Astrocyte (in vitro differentiated cells and primary cell): ENCODE results near the gene FCHO1.

Source experiments
- EZH2 ChIP-seq: IDR thresholded peaks from 2 replicates; pipeline ENCODE4 v1.6.1; 2012; ENCODE audit warnings: mild to moderate bottlenecking, low read length, inconsistent platforms; ENCODE audit not compliant: insufficient read depth
- TF ChIP-seq, protein P1 (sequence below): IDR thresholded peaks from 2 replicates; pipeline ENCODE4 v1.5.1; 2011; ENCODE audit warnings: low read depth, mild to moderate bottlenecking, inconsistent platforms, low read length, moderate library complexity; ENCODE audit not compliant: insufficient read depth

DNA sequence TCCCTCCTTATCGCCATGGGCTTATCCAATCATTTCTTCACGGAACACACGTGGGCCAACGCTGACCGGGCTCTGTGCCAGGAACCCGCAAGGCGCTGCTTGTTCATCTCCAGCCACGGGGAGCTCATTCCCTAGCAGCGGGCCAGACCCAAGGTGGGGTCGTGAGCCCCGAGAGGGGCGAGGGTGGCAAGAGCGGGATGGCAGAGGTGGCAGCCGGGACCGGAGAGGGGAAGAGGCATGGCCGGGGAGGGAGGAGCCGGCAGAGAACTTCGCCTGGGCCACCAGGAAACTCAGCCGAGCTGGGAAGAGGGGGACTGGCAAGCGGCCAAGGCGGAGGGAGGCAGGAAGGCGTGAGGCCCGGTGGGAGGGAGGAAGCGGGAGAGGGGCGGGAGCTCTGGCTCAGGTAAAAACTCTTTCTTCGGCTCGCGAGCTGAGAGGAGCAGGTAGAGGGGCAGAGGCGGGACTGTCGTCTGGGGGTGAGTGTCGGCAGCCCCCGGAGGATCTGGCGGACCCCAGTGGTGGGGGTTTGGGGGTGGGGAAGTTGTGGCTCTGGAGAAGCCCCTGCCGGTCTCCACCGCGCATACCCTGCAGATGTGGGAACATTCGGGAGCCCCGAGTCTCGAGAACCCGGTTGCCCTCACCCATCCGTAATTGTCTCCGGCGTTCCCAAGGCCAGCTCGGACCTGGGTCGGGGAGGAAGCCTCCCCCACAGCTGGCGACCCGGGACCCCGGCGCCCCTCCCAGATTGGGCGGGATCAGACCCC is 43.6 kb downstream of the FCHO1 start, which contains the start of gene B3GNT3:
- TF ChIP-seq, protein P1, sequence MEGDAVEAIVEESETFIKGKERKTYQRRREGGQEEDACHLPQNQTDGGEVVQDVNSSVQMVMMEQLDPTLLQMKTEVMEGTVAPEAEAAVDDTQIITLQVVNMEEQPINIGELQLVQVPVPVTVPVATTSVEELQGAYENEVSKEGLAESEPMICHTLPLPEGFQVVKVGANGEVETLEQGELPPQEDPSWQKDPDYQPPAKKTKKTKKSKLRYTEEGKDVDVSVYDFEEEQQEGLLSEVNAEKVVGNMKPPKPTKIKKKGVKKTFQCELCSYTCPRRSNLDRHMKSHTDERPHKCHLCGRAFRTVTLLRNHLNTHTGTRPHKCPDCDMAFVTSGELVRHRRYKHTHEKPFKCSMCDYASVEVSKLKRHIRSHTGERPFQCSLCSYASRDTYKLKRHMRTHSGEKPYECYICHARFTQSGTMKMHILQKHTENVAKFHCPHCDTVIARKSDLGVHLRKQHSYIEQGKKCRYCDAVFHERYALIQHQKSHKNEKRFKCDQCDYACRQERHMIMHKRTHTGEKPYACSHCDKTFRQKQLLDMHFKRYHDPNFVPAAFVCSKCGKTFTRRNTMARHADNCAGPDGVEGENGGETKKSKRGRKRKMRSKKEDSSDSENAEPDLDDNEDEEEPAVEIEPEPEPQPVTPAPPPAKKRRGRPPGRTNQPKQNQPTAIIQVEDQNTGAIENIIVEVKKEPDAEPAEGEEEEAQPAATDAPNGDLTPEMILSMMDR, result no peak
- TF ChIP-seq EZH2, result peak; percentile 82
